Small intestine (tissue), 7 donors: ENCODE data around the gene PRDM16. TPM values are rescaled to one million over a fixed set of nuclear protein-coding genes. Genes with fewer than 3 reads are reported as not detected.

Source experiments
- DNase-seq, 2 donors: peaks; one replicate each; pipeline versions ENCODE4 v3.0.0 to v3.0.0-alpha.2; 2013
- FAIRE-seq: peaks from 2 replicates; lab custom pipeline; 2012; peaks lifted over from hg19 to GRCh38; lab: Jason Lieb, UNC
- H3K27ac ChIP-seq, 3 donors: one replicate each; pipeline ENCODE4 v1.5.1; 2013; ENCODE audit warnings: low read length in 2 of 3, mild to moderate bottlenecking in 2 of 3, control low read depth in 1 of 3, inconsistent platforms in 1 of 3, low read depth in 1 of 3, moderate library complexity in 1 of 3
- H3K27me3 ChIP-seq, 3 donors: one replicate each; pipeline ENCODE4 v1.6.1; 2013; ENCODE audit warnings: low read length in 3 of 3, inconsistent platforms in 1 of 3; ENCODE audit not compliant: control insufficient read depth in 3 of 3, insufficient read depth in 3 of 3
- H3K36me3 ChIP-seq, 3 donors: one replicate each; pipeline ENCODE4 v1.6.1; 2013; ENCODE audit warnings: low read length in 3 of 3, inconsistent platforms in 1 of 3, low read depth in 1 of 3, mild to moderate bottlenecking in 1 of 3, moderate library complexity in 1 of 3; ENCODE audit not compliant: control insufficient read depth in 3 of 3, insufficient read depth in 2 of 3
- H3K4me1 ChIP-seq, 3 donors: one replicate each; pipeline ENCODE4 v1.6.1; 2013; ENCODE audit warnings: low read length in 2 of 3, inconsistent platforms in 1 of 3, low read depth in 1 of 3, mild to moderate bottlenecking in 1 of 3, moderate library complexity in 1 of 3; ENCODE audit not compliant: control insufficient read depth in 3 of 3, insufficient read depth in 2 of 3
- H3K4me3 ChIP-seq, 3 donors: one replicate each; pipeline ENCODE4 v1.5.1; 2013; ENCODE audit warnings: low read length in 3 of 3, control low read depth in 1 of 3, inconsistent platforms in 1 of 3, low read depth in 1 of 3, mild to moderate bottlenecking in 1 of 3, moderate library complexity in 1 of 3
- H3K9me3 ChIP-seq, 2 donors: one replicate each; pipeline ENCODE4 v1.6.1; 2013; ENCODE audit warnings: low read depth in 1 of 2, low read length in 1 of 2; ENCODE audit not compliant: control insufficient read depth in 2 of 2, insufficient read depth in 1 of 2
- WGBS, 3 donors: extraction: QIAGEN DNeasy Blood & Tissue Kit; methylation state at CpG; one replicate each; pipeline ENCODE4 v1.1.7; 2013; 5-methylcytosine and 5-hydroxymethylcytosine counted together
- polyA plus RNA-seq, 4 donors: library from polyadenylated mRNA; stranded (reverse) in 3 of 4; unstranded in 1 of 4; fragments of 200-250 nt in 3 of 4; fragments of 120-200 nt in 1 of 4; gene quantifications; one replicate each; pipeline versions ENCODE4 v1.2.1 to v1.2.3, GENCODE V29; 2013
- donor health status: healthy with polysubstance abuse.
- donor health status: control.
- donor health status: control.
- donor health status: Bipolar disorder and iron deficiency.
- donor health status: healthy.

The PRDM16 gene
- polyA plus RNA-seq, 4 donors: 5.4 to 11.4 (median 8.2) TPM

DNA sequence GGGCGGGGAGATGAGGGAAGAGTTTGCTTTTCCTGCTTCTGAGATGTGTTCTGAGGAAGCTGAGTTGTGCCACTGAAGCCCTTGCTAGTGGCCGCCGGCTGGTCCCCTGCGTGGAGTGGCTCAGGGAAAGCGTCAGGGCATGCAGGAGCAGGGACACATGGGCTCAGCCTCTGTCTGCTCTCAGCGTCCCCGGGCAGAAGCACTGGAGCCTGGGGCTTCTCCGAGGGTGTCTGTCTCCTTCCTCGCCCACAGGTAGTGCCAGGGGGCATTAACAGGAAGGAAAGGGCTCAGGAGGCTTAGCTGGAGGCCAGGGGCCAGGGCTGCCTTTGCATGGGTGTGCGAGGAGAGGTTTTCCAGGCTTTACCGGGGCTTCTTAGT lies 7.3 kb downstream of the PRDM16 start:
- DNase-seq (no peak), FAIRE-seq (no peak)
- peaks cover 0 to 4% (median 0%) of the 10 kb centered on the region in 3 donors for H3K4me1 ChIP-seq
- peaks cover 0 to 23% (median 16%) of the 10 kb centered on the region in 3 donors for H3K27me3 ChIP-seq
- peaks cover 0 to 12% (median 0%) of the 10 kb centered on the region in 3 donors for H3K36me3 ChIP-seq
- WGBS, 3 donors: 62 to 76% (median 68%) methylated on average over 11 of the region's 11 CpGs
- H3K9me3 ChIP-seq: no peaks in the 10 kb centered on the region
- H3K27ac ChIP-seq: no peak overlapping the region
- no peak overlapping the region for H3K4me3 ChIP-seq

DNA sequence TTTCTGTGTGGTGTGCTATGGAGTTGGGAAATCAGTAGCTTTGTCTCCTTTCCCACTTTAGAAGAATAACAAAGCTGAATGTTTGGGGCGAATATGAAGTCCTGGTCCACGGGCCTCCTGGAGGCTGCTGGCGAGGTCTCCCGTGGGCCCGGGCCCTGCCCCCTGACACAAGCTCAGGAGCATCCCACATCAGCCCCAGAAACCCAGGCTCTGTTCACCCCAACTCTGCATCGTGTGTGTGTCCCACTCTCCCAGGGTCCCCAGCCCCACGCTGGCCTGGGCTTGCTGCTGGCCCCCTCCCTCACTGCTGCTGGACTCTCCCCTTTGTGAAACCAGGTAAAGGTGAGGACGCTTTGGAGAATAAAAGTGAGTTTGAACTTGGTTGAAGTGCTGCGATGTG lies 8.1 kb downstream of the PRDM16 start:
- H3K4me3 ChIP-seq: no peak overlapping the region
- H3K27me3 ChIP-seq: peaks cover 0 to 16% (median 15%) of the 10 kb centered on the region in 3 donors
- H3K9me3 ChIP-seq: no peaks in the 10 kb centered on the region
- H3K4me1 ChIP-seq: no peaks in the 10 kb centered on the region
- H3K27ac ChIP-seq: no peak overlapping the region
- 80 to 87% (median 83%) methylated on average over 9 of the region's 9 CpGs for WGBS, 3 donors
- DNase-seq (no peak), FAIRE-seq (no peak)
- peaks cover 0 to 11% (median 0%) of the 10 kb centered on the region in 3 donors for H3K36me3 ChIP-seq

DNA sequence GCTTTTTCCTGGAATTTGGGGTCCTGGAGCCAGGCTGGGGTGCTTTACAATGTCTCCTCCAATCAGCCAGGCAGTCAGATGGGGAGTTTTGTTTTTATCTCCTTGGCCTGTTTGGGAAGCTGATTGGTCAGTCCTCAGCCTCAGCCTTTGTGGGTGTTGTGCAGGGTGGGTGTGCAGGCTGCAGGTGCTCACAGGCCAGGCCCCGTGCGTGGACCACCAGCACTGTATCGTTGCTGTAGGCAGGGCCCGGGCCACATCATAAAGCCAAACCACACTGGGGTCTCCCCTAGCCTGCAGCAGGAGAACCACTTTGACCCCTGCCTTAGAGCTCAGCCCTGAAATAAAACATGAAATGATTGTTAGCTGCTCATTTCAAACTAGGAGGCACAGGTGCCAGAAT lies 8.6 kb downstream of the PRDM16 start:
- Histone ChIP-seq H3K4me3 (no peak overlapping the region), H3K9me3 (no peaks in the 10 kb centered on the region), H3K4me1 (no peaks in the 10 kb centered on the region), H3K27ac (no peak overlapping the region), H3K36me3 (peaks cover 0 to 11% (median 0%) of the 10 kb centered on the region in 3 donors), H3K27me3 (peaks cover 0 to 14% (median 11%) of the 10 kb centered on the region in 3 donors)
- 69 to 93% (median 86%) methylated on average over 4 of the region's 4 CpGs for WGBS, 3 donors
- FAIRE-seq: no peak
- DNase-seq: no peak

DNA sequence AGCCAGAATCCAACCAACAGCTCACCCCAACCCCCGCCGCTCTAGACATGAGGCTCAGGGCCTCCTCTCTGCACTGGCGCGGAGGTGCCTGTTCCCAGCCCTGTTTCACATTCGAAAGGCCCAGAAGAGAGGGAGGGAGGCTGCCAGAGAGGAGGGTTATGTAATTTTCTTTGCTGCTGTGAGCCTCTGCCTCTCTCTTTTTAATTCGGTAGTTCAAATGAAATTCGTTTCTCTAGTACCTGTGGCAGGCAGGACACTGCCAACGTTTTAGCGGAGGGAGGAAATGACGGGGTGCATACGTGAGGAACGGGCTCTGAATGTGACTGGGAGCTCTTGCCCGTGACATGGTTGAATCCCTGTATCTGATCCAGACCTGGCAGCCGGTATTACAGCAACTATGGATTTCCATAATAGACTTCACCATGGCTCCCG lies 9.4 kb downstream of the PRDM16 start:
- Histone ChIP-seq H3K4me1 (no peaks in the 10 kb centered on the region), H3K36me3 (peaks cover 0 to 17% (median 0%) of the 10 kb centered on the region in 3 donors), H3K4me3 (no peak overlapping the region), H3K9me3 (no peaks in the 10 kb centered on the region), H3K27ac (no peak overlapping the region), H3K27me3 (peaks cover 0 to 9% (median 5%) of the 10 kb centered on the region in 3 donors)
- DNase-seq (no peak), FAIRE-seq (no peak)
- WGBS, 3 donors: 66 to 82% (median 76%) methylated on average over 15 of the region's 15 CpGs

DNA sequence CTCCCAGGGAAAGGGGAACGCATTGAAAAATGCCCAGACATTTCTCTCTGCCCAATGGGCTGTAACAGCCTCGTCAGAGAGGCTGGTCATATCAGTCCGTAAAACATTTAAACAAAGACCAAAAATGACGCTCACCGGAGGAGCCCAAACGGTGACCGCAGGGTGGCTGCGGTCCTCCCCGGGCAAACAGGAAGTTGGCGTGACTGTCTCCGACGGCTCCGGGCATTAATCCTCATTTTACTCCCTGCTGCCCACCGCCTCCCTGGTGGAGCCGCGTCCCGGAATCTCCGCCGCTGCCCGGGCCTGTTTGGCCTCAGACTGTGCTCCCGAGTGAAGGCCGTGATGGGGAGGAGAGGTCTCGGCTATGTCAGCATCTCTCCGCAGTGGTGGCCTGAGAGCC lies 9.9 kb downstream of the PRDM16 start:
- Histone ChIP-seq H3K36me3 (peaks cover 0 to 19% (median 0%) of the 10 kb centered on the region in 3 donors), H3K4me3 (no peak overlapping the region), H3K4me1 (no peaks in the 10 kb centered on the region), H3K27ac (no peak overlapping the region), H3K27me3 (peaks cover 0 to 5% (median 4%) of the 10 kb centered on the region in 3 donors), H3K9me3 (no peaks in the 10 kb centered on the region)
- 84 to 88% (median 86%) methylated on average over 24 of the region's 24 CpGs for WGBS, 3 donors
- DNase-seq: no peak
- FAIRE-seq: no peak

DNA sequence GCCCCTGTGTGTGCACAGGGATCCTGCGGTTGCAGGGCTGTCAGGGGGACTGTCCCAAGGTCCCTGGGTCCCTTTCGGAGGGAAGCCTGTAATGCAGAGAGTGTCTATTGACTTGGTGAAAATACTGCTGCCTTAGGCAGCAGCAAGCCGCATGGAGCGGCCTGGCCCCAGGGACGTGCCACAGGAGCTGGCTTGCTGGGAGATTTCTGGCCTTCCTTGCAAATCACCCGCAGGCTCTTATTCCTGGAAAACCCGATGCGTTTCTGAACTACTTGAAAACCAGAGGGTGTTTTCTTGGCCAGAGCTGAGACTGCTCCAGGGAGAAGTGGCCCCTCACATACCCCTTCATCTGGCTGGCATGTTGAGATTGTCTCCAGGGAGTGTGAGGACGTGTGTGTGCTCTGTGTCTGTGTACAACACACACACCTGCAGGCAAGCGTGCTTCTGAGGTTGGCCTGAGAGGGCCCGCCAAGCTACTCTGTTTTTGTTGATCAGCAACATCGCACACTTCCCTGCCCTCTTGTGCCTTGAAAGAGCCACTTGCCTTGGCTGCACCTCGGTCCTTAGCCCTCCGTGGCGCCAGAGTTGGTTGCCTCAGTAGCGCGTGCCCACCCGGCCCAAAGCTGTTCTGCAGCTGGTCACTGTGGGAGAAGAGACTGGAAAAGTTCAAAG lies 10.5 kb downstream of the PRDM16 start:
- peaks cover 0 to 2% (median 0%) of the 10 kb centered on the region in 3 donors for H3K27me3 ChIP-seq
- no peak for DNase-seq
- H3K36me3 ChIP-seq: peaks cover 0 to 19% (median 0%) of the 10 kb centered on the region in 3 donors
- no peak overlapping the region for H3K4me3 ChIP-seq
- no peak overlapping the region for H3K27ac ChIP-seq
- WGBS, 3 donors: 80 to 85% (median 83%) methylated on average over 18 of the region's 18 CpGs
- no peaks in the 10 kb centered on the region for H3K4me1 ChIP-seq
- no peaks in the 10 kb centered on the region for H3K9me3 ChIP-seq
- no peak for FAIRE-seq

DNA sequence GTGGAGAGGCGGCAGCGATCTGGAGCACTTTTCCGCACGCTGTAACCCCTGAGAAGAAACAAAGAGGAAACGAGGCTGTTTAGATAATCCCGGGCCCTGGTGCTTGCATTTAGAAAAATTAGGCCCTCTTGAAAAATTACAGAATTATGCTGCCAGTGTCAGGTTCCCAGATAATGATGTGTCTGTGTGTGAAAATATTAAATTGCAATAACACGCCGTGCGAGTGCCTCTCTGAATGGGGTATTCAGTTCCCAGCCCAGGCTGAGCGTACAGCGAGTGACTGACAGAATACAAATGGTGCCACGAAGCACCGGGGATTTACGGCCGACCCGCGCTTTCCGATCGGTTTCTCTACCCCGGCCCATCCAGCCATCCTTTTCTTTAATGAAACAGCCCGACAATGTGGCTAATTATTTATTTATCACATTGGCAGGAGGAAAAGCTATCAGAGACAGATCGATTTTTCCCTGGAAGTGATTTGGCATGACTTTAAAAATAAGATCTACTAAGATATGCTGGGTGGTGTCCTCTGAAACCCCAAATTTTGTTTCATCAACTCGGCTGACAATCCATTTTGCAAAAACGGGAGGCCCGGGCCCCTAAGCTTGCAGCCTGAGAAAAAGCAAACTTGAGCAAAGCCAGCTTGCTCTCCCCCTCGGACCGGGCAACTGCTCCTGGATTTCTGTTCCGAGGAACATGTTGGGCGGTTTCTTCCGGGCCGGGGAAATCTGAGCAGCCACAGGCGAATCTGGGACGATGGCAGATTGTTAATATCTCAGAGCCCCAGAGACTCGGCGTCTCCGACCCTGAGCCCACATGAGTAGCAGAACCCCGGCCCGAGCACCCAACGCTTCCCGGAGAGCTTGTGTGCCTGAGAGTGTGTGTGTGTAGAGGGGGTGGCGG lies 11.3 kb downstream of the PRDM16 start:
- FAIRE-seq (no peak), DNase-seq (no peak)
- Histone ChIP-seq H3K27ac (no peak overlapping the region), H3K9me3 (no peaks in the 10 kb centered on the region), H3K27me3 (peaks cover 0 to 2% (median 0%) of the 10 kb centered on the region in 3 donors), H3K4me1 (no peaks in the 10 kb centered on the region), H3K36me3 (peaks cover 0 to 21% (median 0%) of the 10 kb centered on the region in 3 donors), H3K4me3 (no peak overlapping the region)
- WGBS, 3 donors: 85 to 88% (median 85%) methylated on average over 41 of the region's 41 CpGs

DNA sequence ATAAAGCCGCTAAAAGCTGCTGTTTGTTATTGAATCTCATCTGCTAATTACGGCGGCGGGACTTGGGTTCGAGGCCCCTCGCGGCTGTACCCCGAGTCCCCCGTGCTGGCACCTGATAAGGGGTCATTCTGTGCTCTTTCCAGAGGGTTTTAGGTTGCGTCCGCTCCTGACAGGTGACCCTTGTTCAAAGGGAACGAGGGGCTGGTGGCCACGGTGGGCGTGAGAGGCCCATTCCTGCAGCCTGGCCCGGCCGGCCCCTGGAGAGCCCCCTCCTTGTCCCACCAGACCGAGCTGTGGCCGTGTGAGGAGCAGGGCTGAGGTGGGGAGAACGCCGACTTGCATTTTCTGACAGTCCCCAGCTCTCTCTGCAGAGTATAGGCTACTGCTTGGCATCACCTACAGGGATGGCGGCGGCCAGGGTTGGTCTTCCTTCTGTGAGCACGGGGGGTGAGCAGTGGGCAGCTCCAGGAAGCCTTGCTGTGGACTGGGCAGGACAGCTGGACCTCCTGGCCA lies 12.2 kb downstream of the PRDM16 start:
- Histone ChIP-seq H3K4me3 (no peak overlapping the region), H3K36me3 (peaks cover 0 to 21% (median 0%) of the 10 kb centered on the region in 3 donors), H3K9me3 (no peaks in the 10 kb centered on the region), H3K27ac (no peak overlapping the region), H3K27me3 (peaks cover 0 to 2% (median 0%) of the 10 kb centered on the region in 3 donors), H3K4me1 (no peaks in the 10 kb centered on the region)
- no peak for FAIRE-seq
- WGBS, 3 donors: 89 to 91% (median 91%) methylated on average over 23 of the region's 23 CpGs
- no peak for DNase-seq
